H9 (cell line): ENCODE measurements around the gene CLMN. TPM values are rescaled to one million over a fixed set of nuclear protein-coding genes. Genes with fewer than 3 reads are reported as not detected.

Experiments
- DNase-seq: peaks from one replicate; pipeline ENCODE4 v3.0.0-alpha.2; 2017
- H2AFZ ChIP-seq: one replicate; pipeline ENCODE4 v1.6.1; 2013; ENCODE audit warnings: mild to moderate bottlenecking, low read length, control low read depth, moderate library complexity
- H2AK5ac ChIP-seq: 2 replicates; pipeline ENCODE4 v1.6.1; 2013; ENCODE audit warnings: low read length, control low read depth, mixed read lengths; ENCODE audit not compliant: insufficient read length
- H2BK120ac ChIP-seq: one replicate; pipeline ENCODE4 v1.6.1; 2013; ENCODE audit warnings: low read depth, mild to moderate bottlenecking, low read length, control low read depth, inconsistent platforms; ENCODE audit not compliant: poor library complexity, severe bottlenecking
- H2BK12ac ChIP-seq: 2 replicates; pipeline ENCODE4 v1.6.1; 2013; ENCODE audit warnings: low read length, control low read depth, mixed read lengths, low read depth; ENCODE audit not compliant: insufficient read length
- H2BK15ac ChIP-seq: 2 replicates; pipeline ENCODE4 v1.6.1; 2013; ENCODE audit warnings: low read depth, low read length, control low read depth
- H2BK20ac ChIP-seq: one replicate; pipeline ENCODE4 v1.6.1; 2013; ENCODE audit warnings: low read depth, mild to moderate bottlenecking, low read length, control low read depth, inconsistent platforms; ENCODE audit not compliant: poor library complexity, severe bottlenecking
- H2BK5ac ChIP-seq: 2 replicates; pipeline ENCODE4 v1.6.1; 2013; ENCODE audit warnings: low read length, control low read depth, mixed read lengths; ENCODE audit not compliant: insufficient read length
- H3K14ac ChIP-seq: 2 replicates; pipeline ENCODE4 v1.6.1; 2013; ENCODE audit warnings: low read length, control low read depth; ENCODE audit not compliant: insufficient read depth
- H3K18ac ChIP-seq: 2 replicates; pipeline ENCODE4 v1.6.1; 2013; ENCODE audit warnings: low read depth, mild to moderate bottlenecking, mixed read lengths, low read length, control low read depth; ENCODE audit not compliant: insufficient read length
- H3K23ac ChIP-seq: 2 replicates; pipeline ENCODE4 v1.6.1; 2013; ENCODE audit warnings: low read length, control low read depth, mixed read lengths, low read depth; ENCODE audit not compliant: insufficient read length
- H3K23me2 ChIP-seq: 2 replicates; pipeline ENCODE4 v1.6.1; 2013; ENCODE audit warnings: low read depth, mild to moderate bottlenecking, mixed read lengths, low read length, control low read depth; ENCODE audit not compliant: insufficient read length, poor library complexity, severe bottlenecking
- H3K27ac ChIP-seq: 2 replicates; pipeline ENCODE4 v1.5.1; 2013; ENCODE audit warnings: low read length, control low read depth, mixed read lengths, low read depth; ENCODE audit not compliant: insufficient read length
- H3K27me3 ChIP-seq: 2 replicates; pipeline ENCODE4 v1.6.1; 2013; ENCODE audit warnings: low read length, control low read depth, inconsistent platforms; ENCODE audit not compliant: insufficient read depth
- H3K4ac ChIP-seq: 2 replicates; pipeline ENCODE4 v1.6.1; 2013; ENCODE audit warnings: low read depth, mild to moderate bottlenecking, control low read depth, inconsistent platforms, low read length, moderate library complexity
- H3K4me1 ChIP-seq: 2 replicates; pipeline ENCODE4 v1.6.1; 2013; ENCODE audit warnings: low read length, control low read depth, inconsistent platforms; ENCODE audit not compliant: insufficient read depth
- H3K4me2 ChIP-seq: 2 replicates; pipeline ENCODE4 v1.6.1; 2013; ENCODE audit warnings: low read length, control low read depth, mixed read lengths; ENCODE audit not compliant: insufficient read length, insufficient read depth
- H3K56ac ChIP-seq: 2 replicates; pipeline ENCODE4 v1.6.1; 2013; ENCODE audit warnings: low read depth, mild to moderate bottlenecking, mixed read lengths, low read length, control low read depth; ENCODE audit not compliant: insufficient read length
- H3K79me1 ChIP-seq: 2 replicates; pipeline ENCODE4 v1.6.1; 2013; ENCODE audit warnings: low read depth, mild to moderate bottlenecking, moderate library complexity, low read length, control low read depth, inconsistent platforms; ENCODE audit not compliant: insufficient read depth, poor library complexity, severe bottlenecking
- H3K79me2 ChIP-seq: 2 replicates; pipeline ENCODE4 v1.6.1; 2013; ENCODE audit warnings: low read length, control low read depth, inconsistent platforms; ENCODE audit not compliant: insufficient read depth
- H3K9ac ChIP-seq: 2 replicates; pipeline ENCODE4 v1.6.1; 2013; ENCODE audit warnings: low read length, control low read depth, mixed read lengths; ENCODE audit not compliant: insufficient read length; ENCODE audit errors: extremely low read depth
- H3K9me3 ChIP-seq: one replicate; pipeline ENCODE4 v1.6.1; 2013; ENCODE audit warnings: low read depth, low read length, inconsistent platforms; ENCODE audit not compliant: control insufficient read depth
- H3T11ph ChIP-seq: one replicate; pipeline ENCODE4 v1.6.1; 2013; ENCODE audit warnings: mild to moderate bottlenecking, low read length, control low read depth, inconsistent platforms
- H4K20me1 ChIP-seq: one replicate; pipeline ENCODE4 v1.6.1; 2013; ENCODE audit not compliant: control insufficient read depth, insufficient read length, insufficient read depth
- H4K5ac ChIP-seq: 2 replicates; pipeline ENCODE4 v1.6.1; 2013; ENCODE audit warnings: low read depth, mild to moderate bottlenecking, mixed read lengths, low read length, control low read depth; ENCODE audit not compliant: insufficient read length
- H4K8ac ChIP-seq: replicated peaks from 2 replicates; pipeline ENCODE4 v1.6.1; 2013; ENCODE audit warnings: low read length, control low read depth, mixed read lengths, low read depth; ENCODE audit not compliant: insufficient read length
- H4K91ac ChIP-seq: 2 replicates; pipeline ENCODE4 v1.6.1; 2013; ENCODE audit warnings: low read depth, mild to moderate bottlenecking, moderate library complexity, mixed read lengths, low read length, control low read depth; ENCODE audit not compliant: insufficient read length
- H3K27ac Mint-ChIP-seq, 3 experiments: 2 replicates in 2 of 3; 3 replicates in 1 of 3; pipeline ENCODE4 v1.8.0; 2020 to 2021; ENCODE audit warnings: mixed read lengths in 3 of 3, mild to moderate bottlenecking in 1 of 3, moderate library complexity in 1 of 3
- H3K27me3 Mint-ChIP-seq: 2 replicates; pipeline ENCODE4 v1.8.0; 2021; ENCODE audit warnings: low read depth, mild to moderate bottlenecking, moderate library complexity, mixed read lengths
- H3K36me3 Mint-ChIP-seq, 3 experiments: 2 replicates in 2 of 3; 3 replicates in 1 of 3; pipeline ENCODE4 v1.8.0; 2020 to 2021; ENCODE audit warnings: low read depth in 3 of 3, mixed read lengths in 3 of 3; ENCODE audit not compliant: insufficient read depth in 1 of 3
- H3K4me1 Mint-ChIP-seq, 2 experiments: 2 replicates each; pipeline ENCODE4 v1.8.0; 2020; ENCODE audit warnings: mixed read lengths in 2 of 2
- H3K4me3 Mint-ChIP-seq, 2 experiments: 2 replicates in 1 of 2; 3 replicates in 1 of 2; pipeline ENCODE4 v1.8.0; 2020 to 2021; ENCODE audit warnings: mild to moderate bottlenecking in 2 of 2, mixed read lengths in 2 of 2, moderate library complexity in 1 of 2
- H3K9me3 Mint-ChIP-seq, 2 experiments: 2 replicates in 1 of 2; 3 replicates in 1 of 2; pipeline ENCODE4 v1.8.0; 2020; ENCODE audit warnings: mild to moderate bottlenecking in 2 of 2, mixed read lengths in 2 of 2, moderate library complexity in 1 of 2
- CTCF ChIP-seq: fragments of 200-600 bp; sonication (generic); conservative IDR thresholded peaks from 3 replicates; pipeline ENCODE4 v1.8.0; 2021; ENCODE audit warnings: antibody characterized with exemption, mild to moderate bottlenecking
- WGBS: extraction: QIAGEN DNeasy Blood & Tissue Kit; methylation state at CpG from one replicate; pipeline ENCODE4 v1.1.7; 2013; ENCODE audit warnings: missing lambda C conversion rate, low lambda C conversion rate, mixed read lengths; ENCODE audit not compliant: insufficient read length; ENCODE audit errors: extremely low coverage; 5-methylcytosine and 5-hydroxymethylcytosine counted together
- total RNA-seq: library from RNA; stranded (reverse); gene quantifications from 2 replicates; pipeline ENCODE4 v1.2.1, GENCODE V29; 2021

CLMN gene
- total RNA-seq, 1 experiment from 2014 or later, result 7.6 TPM

DNA sequence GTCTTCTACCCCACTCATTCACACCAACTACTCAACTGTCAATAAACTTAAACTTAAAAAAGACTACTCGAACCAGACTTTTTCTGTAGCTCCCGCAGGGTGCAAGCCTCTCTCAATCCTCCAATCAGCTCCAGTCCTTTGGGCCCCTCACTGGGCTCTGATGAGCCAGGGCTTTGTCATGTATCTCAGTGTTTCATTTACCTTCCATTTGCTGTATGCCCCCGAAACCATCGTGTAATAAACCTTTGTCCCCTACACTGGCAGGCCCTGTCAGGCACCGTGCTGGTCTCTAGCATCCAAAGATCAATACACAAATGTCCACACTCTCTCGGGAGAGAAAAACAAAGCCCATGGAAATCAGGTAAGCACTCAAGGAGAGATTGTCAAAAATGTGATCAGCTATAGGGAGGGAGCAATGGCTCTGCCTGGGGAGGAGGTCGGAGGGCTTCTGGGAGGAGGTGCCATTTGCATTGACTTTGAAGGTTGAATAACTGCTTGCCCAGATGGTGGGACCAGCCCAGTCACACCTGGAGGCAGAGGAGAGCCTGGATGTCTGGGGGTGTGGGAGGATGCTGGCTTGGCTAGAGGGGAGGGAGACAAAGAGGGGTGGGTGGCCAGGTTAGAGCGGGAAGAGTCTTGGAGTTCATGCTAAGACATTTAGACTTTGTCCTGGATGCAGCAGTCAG lies 120.3 kb downstream of the CLMN start:
- Histone ChIP-seq H2AK5ac (no peak overlapping the region), H3K4me2 (no peak overlapping the region), H4K20me1 (no peaks in the 10 kb centered on the region), H3K27me3 (no peaks in the 10 kb centered on the region), H3K18ac (no peak overlapping the region), H3K56ac (no peak overlapping the region), H2AFZ (no peak overlapping the region), H4K91ac (no peak overlapping the region), H2BK15ac (no peak overlapping the region), H2BK5ac (no peak overlapping the region), H2BK20ac (no peak overlapping the region), H3K79me1 (no peaks in the 10 kb centered on the region), H3K4ac (no peak overlapping the region), H2BK120ac (no peak overlapping the region), H4K8ac (no peak overlapping the region), H3T11ph (no peak overlapping the region), H3K79me2 (no peaks in the 10 kb centered on the region), H3K23ac (no peak overlapping the region), H3K27ac (no peak overlapping the region), H2BK12ac (no peak overlapping the region), H3K14ac (no peak overlapping the region), H3K9ac (no peak overlapping the region), H3K9me3 (no peaks in the 10 kb centered on the region), H3K23me2 (no peaks in the 10 kb centered on the region), H4K5ac (no peak overlapping the region), H3K4me1 (peaks cover 7% of the 10 kb centered on the region; the same call in 1 of the 2 replicates)
- no CpG with 5 or more reads among the region's 8 CpGs for WGBS
- Mint-ChIP-seq H3K4me1 (peaks cover 45 to 48% of the 10 kb centered on the region in 2 experiments), H3K9me3 (peaks cover 6 to 10% of the 10 kb centered on the region in 2 experiments), H3K27me3 (peaks cover 4% of the 10 kb centered on the region), H3K27ac (peak overlapping the region in 2 of 3 experiments; percentile 56 to 84; a peak in 3 of 7 replicates), H3K36me3 (peaks cover 12 to 17% (median 13%) of the 10 kb centered on the region in 3 experiments), H3K4me3 (no peak overlapping the region)
- DNase-seq, result no peak
- TF ChIP-seq CTCF, result no peak
